Trophoblast cell (in vitro differentiated cells and primary cell): ENCODE results near the gene PRKCE.
"Not testable (repeated sequence)": the region's sequence is repeated elsewhere in the genome, so short reads cannot be mapped to it uniquely, and the experiment has no call there.

Experiments
- DNase-seq, 2 donors: peaks; one replicate each; pipeline ENCODE4 v3.0.0-alpha.2; 2016
- H2AFZ ChIP-seq: 2 replicates; pipeline ENCODE4 v1.6.1; 2013; ENCODE audit warnings: low read length, moderate library complexity, mild to moderate bottlenecking; ENCODE audit not compliant: insufficient read depth, poor library complexity
- H2AK5ac ChIP-seq: 2 replicates; pipeline ENCODE4 v1.6.1; 2013; ENCODE audit warnings: mild to moderate bottlenecking, low read length
- H2BK120ac ChIP-seq: 2 replicates; pipeline ENCODE4 v1.6.1; 2013; ENCODE audit warnings: low read length, mild to moderate bottlenecking, moderate library complexity; ENCODE audit not compliant: insufficient read depth, poor library complexity
- H2BK12ac ChIP-seq: 2 replicates; pipeline ENCODE4 v1.6.1; 2013; ENCODE audit warnings: mild to moderate bottlenecking, low read length, moderate library complexity
- H2BK5ac ChIP-seq: 2 replicates; pipeline ENCODE4 v1.6.1; 2013; ENCODE audit warnings: low read length, low read depth, moderate library complexity, mild to moderate bottlenecking; ENCODE audit not compliant: poor library complexity
- H3K14ac ChIP-seq: 2 replicates; pipeline ENCODE4 v1.6.1; 2013; ENCODE audit warnings: mild to moderate bottlenecking, low read length
- H3K18ac ChIP-seq: 2 replicates; pipeline ENCODE4 v1.6.1; 2013; ENCODE audit warnings: mild to moderate bottlenecking, low read length
- H3K23ac ChIP-seq: 2 replicates; pipeline ENCODE4 v1.6.1; 2013; ENCODE audit warnings: low read length
- H3K27ac ChIP-seq: 2 replicates; pipeline ENCODE4 v1.5.1; 2013; ENCODE audit warnings: low read depth, mild to moderate bottlenecking, inconsistent platforms, low read length, moderate library complexity
- H3K27me3 ChIP-seq: 2 replicates; pipeline ENCODE4 v1.6.1; 2013; ENCODE audit warnings: inconsistent platforms, mild to moderate bottlenecking, low read length, moderate library complexity; ENCODE audit not compliant: insufficient read depth
- H3K36me3 ChIP-seq, 2 experiments: 1 replicate in 1 of 2; 2 replicates in 1 of 2; pipeline ENCODE4 v1.6.1; 2013; ENCODE audit warnings: low read length in 2 of 2, mild to moderate bottlenecking in 2 of 2, moderate library complexity in 1 of 2; ENCODE audit not compliant: insufficient read depth in 2 of 2, control insufficient read depth in 1 of 2
- H3K4ac ChIP-seq: 2 replicates; pipeline ENCODE4 v1.6.1; 2013; ENCODE audit warnings: low read depth, mild to moderate bottlenecking, low read length, moderate library complexity
- H3K4me1 ChIP-seq, 2 experiments: 1 replicate in 1 of 2; 2 replicates in 1 of 2; pipeline ENCODE4 v1.6.1; 2013; ENCODE audit warnings: low read length in 2 of 2, mild to moderate bottlenecking in 2 of 2, moderate library complexity in 1 of 2; ENCODE audit not compliant: insufficient read depth in 2 of 2, control insufficient read depth in 1 of 2
- H3K4me2 ChIP-seq: 2 replicates; pipeline ENCODE4 v1.6.1; 2013; ENCODE audit warnings: inconsistent platforms, mild to moderate bottlenecking, low read length, moderate library complexity
- H3K4me3 ChIP-seq: 2 replicates; pipeline ENCODE4 v1.5.1; 2013; ENCODE audit warnings: mild to moderate bottlenecking, low read depth, low read length, inconsistent platforms
- H3K79me1 ChIP-seq: one replicate; pipeline ENCODE4 v1.6.1; 2013; ENCODE audit warnings: low read length
- H3K79me2 ChIP-seq: 2 replicates; pipeline ENCODE4 v1.6.1; 2013; ENCODE audit warnings: low read length, mild to moderate bottlenecking; ENCODE audit not compliant: control insufficient read depth, insufficient read depth, poor library complexity
- H3K9ac ChIP-seq: 2 replicates; pipeline ENCODE4 v1.6.1; 2013; ENCODE audit warnings: mild to moderate bottlenecking, low read length
- H3K9me3 ChIP-seq: 2 replicates; pipeline ENCODE4 v1.6.1; 2013; ENCODE audit warnings: low read depth, mild to moderate bottlenecking, control low read depth, inconsistent platforms, low read length; ENCODE audit not compliant: insufficient read depth
- H4K12ac ChIP-seq: 2 replicates; pipeline ENCODE4 v1.6.1; 2013; ENCODE audit warnings: low read depth, mild to moderate bottlenecking, low read length, moderate library complexity
- H4K8ac ChIP-seq: 2 replicates; pipeline ENCODE4 v1.6.1; 2013; ENCODE audit warnings: low read depth, mild to moderate bottlenecking, low read length, moderate library complexity
- H4K91ac ChIP-seq: one replicate; pipeline ENCODE4 v1.6.1; 2013; ENCODE audit warnings: low read depth, mild to moderate bottlenecking, low read length, moderate library complexity
- WGBS: extraction: QIAGEN DNeasy Blood & Tissue Kit; methylation state at CpG from one replicate; pipeline ENCODE4 v1.1.7; 2013; ENCODE audit warnings: missing lambda C conversion rate; ENCODE audit not compliant: insufficient read length, insufficient coverage; ENCODE audit errors: extremely low coverage; 5-methylcytosine and 5-hydroxymethylcytosine counted together

PRKCE gene

DNA sequence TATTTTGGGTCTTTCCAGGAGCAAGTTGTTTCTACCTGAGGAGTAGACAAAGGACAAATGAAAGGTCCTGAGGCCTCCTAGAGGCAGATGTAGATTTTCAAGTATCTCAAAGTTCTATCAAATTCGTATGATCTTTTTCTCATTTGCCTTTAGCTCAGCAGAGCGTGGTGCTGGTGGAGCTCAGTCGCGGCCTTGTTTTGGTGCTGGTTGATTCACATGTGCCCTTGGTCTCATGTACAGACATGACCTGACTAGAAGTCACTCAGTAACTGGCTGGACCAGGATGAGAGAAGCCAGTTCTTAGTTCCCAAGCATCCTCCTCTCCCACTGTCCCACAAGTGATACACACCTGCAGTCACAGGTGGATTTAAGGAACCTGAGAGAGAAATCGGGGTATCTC is 264.0 kb downstream of the PRKCE start:
- no peak overlapping the region for H4K12ac ChIP-seq
- no peak overlapping the region for H2BK5ac ChIP-seq
- H3K27ac ChIP-seq: no peak overlapping the region
- no peak overlapping the region for H3K4me2 ChIP-seq
- no peak overlapping the region for H2BK120ac ChIP-seq
- H4K8ac ChIP-seq: no peak overlapping the region
- no peak overlapping the region for H3K14ac ChIP-seq
- H3K4me3 ChIP-seq: no peak overlapping the region
- H3K79me2 ChIP-seq: no peaks in the 10 kb centered on the region
- H3K27me3 ChIP-seq: no peaks in the 10 kb centered on the region
- H3K23ac ChIP-seq: no peak overlapping the region
- H2BK12ac ChIP-seq: no peak overlapping the region
- WGBS: no CpG with 5 or more reads among the region's 5 CpGs
- H3K18ac ChIP-seq: no peak overlapping the region
- H4K91ac ChIP-seq: no peak overlapping the region
- H3K4ac ChIP-seq: no peak overlapping the region
- no peak for DNase-seq
- no peaks in the 10 kb centered on the region for H3K36me3 ChIP-seq
- H3K79me1 ChIP-seq: no peaks in the 10 kb centered on the region
- peaks cover 0 to 7% of the 10 kb centered on the region in 2 experiments for H3K4me1 ChIP-seq
- H2AK5ac ChIP-seq: no peak overlapping the region
- H3K9ac ChIP-seq: no peak overlapping the region
- H3K9me3 ChIP-seq: no peaks in the 10 kb centered on the region
- H2AFZ ChIP-seq: no peak overlapping the region

DNA sequence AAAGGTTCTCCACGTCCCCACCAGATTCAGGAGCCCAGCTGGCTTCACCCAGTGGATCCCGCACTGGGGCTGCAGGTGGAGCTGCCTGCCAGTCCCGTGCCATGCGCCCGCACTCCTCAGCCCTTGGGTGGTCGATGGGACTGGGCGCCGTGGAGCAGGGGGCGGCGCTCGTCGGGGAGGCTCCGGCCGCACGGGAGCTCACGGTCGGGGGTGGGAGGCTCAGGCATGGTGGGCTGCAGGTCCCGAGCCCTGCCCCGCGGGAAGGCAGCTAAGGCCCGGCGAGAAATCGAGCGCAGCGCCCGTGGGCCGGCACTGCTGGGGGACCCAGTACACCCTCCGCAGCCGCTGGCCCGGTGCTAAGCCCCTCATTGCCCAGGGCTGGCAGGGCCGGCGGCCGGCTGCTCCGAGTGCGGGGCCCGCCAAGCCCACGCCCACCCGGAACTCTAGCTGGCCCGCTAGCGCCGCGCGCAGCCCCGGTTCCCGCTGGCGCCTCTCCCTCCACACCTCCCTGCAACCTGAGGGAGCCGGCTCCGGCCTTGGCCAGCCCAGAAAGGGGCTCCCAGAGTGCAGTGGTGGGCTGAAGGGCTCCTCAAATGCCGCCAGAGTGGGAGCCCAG is 266.2 kb downstream of the PRKCE start:
- H2AK5ac ChIP-seq, H2BK12ac ChIP-seq, H3K23ac ChIP-seq, DNase-seq, H2BK120ac ChIP-seq, H3K9ac ChIP-seq, H3K79me1 ChIP-seq, H2BK5ac ChIP-seq, H3K4ac ChIP-seq, H3K9me3 ChIP-seq, H4K12ac ChIP-seq, H2AFZ ChIP-seq, H3K4me1 ChIP-seq, H3K4me2 ChIP-seq, H3K18ac ChIP-seq, H3K79me2 ChIP-seq, H3K27ac ChIP-seq, H3K27me3 ChIP-seq, H3K14ac ChIP-seq, H4K91ac ChIP-seq, H4K8ac ChIP-seq, H3K4me3 ChIP-seq, H3K36me3 ChIP-seq: not testable (repeated sequence)
- WGBS: no CpG with 5 or more reads among the region's 49 CpGs

DNA sequence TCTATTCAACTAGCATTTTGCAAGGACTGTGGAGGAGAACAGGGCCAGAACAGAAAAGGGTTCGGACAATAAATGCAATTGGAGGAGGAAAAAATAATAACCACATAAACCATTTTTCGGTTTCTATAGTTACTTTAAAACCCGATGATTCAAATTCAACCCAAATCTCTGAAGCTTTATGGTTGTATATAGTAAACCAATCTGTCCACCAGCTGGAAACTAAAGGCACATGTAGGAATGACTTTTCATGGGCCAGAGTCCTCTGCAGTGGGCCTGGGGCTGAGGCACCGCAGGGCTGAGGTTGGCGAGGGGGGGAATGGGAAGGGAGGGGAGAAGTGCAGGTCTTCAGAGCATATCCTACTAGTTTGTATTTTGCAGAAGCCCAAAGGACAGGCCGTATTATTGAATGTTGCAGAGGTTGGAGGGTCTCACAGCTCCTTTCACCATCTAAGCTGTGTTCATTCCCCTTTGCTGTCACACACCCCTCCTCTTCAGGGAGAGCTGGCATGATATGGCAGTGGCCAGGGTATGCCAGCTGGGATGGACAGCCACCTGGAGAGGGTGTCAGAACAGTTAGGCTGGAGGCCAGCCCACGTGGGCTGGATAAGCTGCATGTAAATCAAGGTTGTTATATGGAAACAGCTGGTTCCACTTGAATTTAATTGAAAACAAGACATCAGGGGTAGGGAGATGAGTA is 267.1 kb downstream of the PRKCE start:
- Histone ChIP-seq H3K79me2 (no peaks in the 10 kb centered on the region), H2BK12ac (no peak overlapping the region), H4K91ac (no peak overlapping the region), H4K12ac (no peak overlapping the region), H3K27ac (no peak overlapping the region), H3K36me3 (no peaks in the 10 kb centered on the region), H3K4me1 (peaks cover 5 to 13% of the 10 kb centered on the region in 2 experiments), H4K8ac (no peak overlapping the region), H2AFZ (no peak overlapping the region), H2AK5ac (no peak overlapping the region), H3K79me1 (no peaks in the 10 kb centered on the region), H3K23ac (no peak overlapping the region), H3K14ac (no peak overlapping the region), H3K18ac (no peak overlapping the region), H3K27me3 (no peaks in the 10 kb centered on the region), H3K4me3 (no peak overlapping the region), H3K9me3 (no peaks in the 10 kb centered on the region), H2BK120ac (no peak overlapping the region), H2BK5ac (no peak overlapping the region), H3K4me2 (no peak overlapping the region), H3K4ac (no peak overlapping the region), H3K9ac (no peak overlapping the region)
- no CpG with 5 or more reads among the region's 7 CpGs for WGBS
- DNase-seq: no peak

DNA sequence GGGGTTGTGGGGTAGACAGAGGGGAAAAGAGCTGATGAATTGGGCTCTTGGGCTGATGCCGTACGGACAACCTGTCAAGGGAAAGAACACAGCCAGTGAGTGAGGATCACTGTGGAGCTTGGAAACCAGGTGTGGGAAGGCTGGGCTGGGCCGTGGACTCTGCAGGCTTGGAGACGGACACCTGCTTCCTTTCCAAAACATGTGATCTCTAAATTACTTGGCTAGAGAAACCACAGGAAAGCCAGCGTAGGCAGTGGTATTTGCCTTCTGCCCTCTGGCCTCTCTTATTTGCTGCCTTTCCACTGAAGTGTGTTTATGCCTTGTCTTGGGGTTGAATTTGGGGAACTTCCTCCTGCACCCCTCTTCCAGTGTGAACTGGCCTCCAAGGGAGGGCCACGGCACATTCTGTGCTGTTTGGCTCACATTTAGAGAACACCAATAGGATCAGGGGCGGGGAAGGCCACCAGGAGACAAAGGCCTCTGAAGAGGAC is 267.7 kb downstream of the PRKCE start:
- Histone ChIP-seq H3K27me3 (no peaks in the 10 kb centered on the region), H3K4ac (no peak overlapping the region), H3K9me3 (no peaks in the 10 kb centered on the region), H2AFZ (no peak overlapping the region), H3K79me1 (no peaks in the 10 kb centered on the region), H2BK5ac (no peak overlapping the region), H3K4me3 (no peak overlapping the region), H4K8ac (no peak overlapping the region), H4K12ac (no peak overlapping the region), H3K4me2 (no peak overlapping the region), H3K27ac (no peak overlapping the region), H2BK120ac (no peak overlapping the region), H4K91ac (no peak overlapping the region), H3K36me3 (no peaks in the 10 kb centered on the region), H3K18ac (no peak overlapping the region), H2AK5ac (no peak overlapping the region), H3K23ac (no peak overlapping the region), H3K9ac (no peak overlapping the region), H3K79me2 (no peaks in the 10 kb centered on the region), H3K14ac (no peak overlapping the region), H2BK12ac (no peak overlapping the region), H3K4me1 (peaks cover 9 to 17% of the 10 kb centered on the region in 2 experiments)
- no peak for DNase-seq
- no CpG with 5 or more reads among the region's 7 CpGs for WGBS
